ENCODE results near the gene TENT4B. TPM values are rescaled to one million over a fixed set of nuclear protein-coding genes. Genes with fewer than 3 reads are reported as not detected.

TENT4B gene
- total RNA-seq, 2 donors from 2014 or later = 12.8 to 14.1 TPM

- Histone ChIP-seq H3K27me3 (ENCODE audit: control insufficient read depth, insufficient read depth, low read length, poor library complexity, severe bottlenecking) (no peaks in the 10 kb centered on the region), H3K9me3 (ENCODE audit: control insufficient read depth, low read length) (no peaks in the 10 kb centered on the region), H3K36me3 (ENCODE audit: control insufficient read depth, insufficient read depth, low read length) (no peaks in the 10 kb centered on the region), H3K4me1 (ENCODE audit: control insufficient read depth, insufficient read depth, low read length) (peaks cover 5% of the 10 kb centered on the region), H3K27ac (ENCODE audit: low read depth, low read length) (no peak overlapping the region), H3K4me3 (ENCODE audit: low read length) (no peak overlapping the region), H3K9ac (ENCODE audit: extremely low read depth, low read length, poor library complexity, severe bottlenecking) (no peak overlapping the region)
- H3K4me1 Mint-ChIP-seq = peaks cover 8% of the 10 kb centered on the region
- DNase-seq = no peak
- H3K36me3 Mint-ChIP-seq (ENCODE audit: low read depth) = no peaks in the 10 kb centered on the region
- no peak overlapping the region for H3K27ac Mint-ChIP-seq
- H3K4me3 Mint-ChIP-seq = no peak overlapping the region
- TF ChIP-seq CTCF (conservative IDR thresholded peaks at IDR 0.05) = no peak
- 80 to 87% methylated on average over 5 to 12 of the region's 12 CpGs for WGBS, 2 experiments (ENCODE audit: insufficient coverage in 1 of 2, insufficient read length in 1 of 2)
- peaks cover 7% of the 10 kb centered on the region for H3K9me3 Mint-ChIP-seq
- H3K27me3 Mint-ChIP-seq (ENCODE audit: insufficient read depth) = no peaks in the 10 kb centered on the region
Measured at GRCh38 chr16:50275428-50276325, 122.6 kb downstream of the TENT4B start.

- Mint-ChIP-seq H3K27me3 (ENCODE audit: insufficient read depth) (no peaks in the 10 kb centered on the region), H3K4me1 (peaks cover 8% of the 10 kb centered on the region), H3K27ac (no peak overlapping the region), H3K9me3 (peaks cover 7% of the 10 kb centered on the region), H3K4me3 (no peak overlapping the region), H3K36me3 (ENCODE audit: low read depth) (no peaks in the 10 kb centered on the region)
- no peak overlapping the region for H3K27ac ChIP-seq (ENCODE audit: low read depth, low read length)
- WGBS, 2 experiments (ENCODE audit: insufficient coverage in 1 of 2, insufficient read length in 1 of 2) = 92 to 100% methylated on average over 1 to 2 of the region's 2 CpGs
- H3K4me1 ChIP-seq (ENCODE audit: control insufficient read depth, insufficient read depth, low read length) = peaks cover 5% of the 10 kb centered on the region
- H3K4me3 ChIP-seq (ENCODE audit: low read length) = no peak overlapping the region
- H3K9ac ChIP-seq (ENCODE audit: extremely low read depth, low read length, poor library complexity, severe bottlenecking) = no peak overlapping the region
- no peaks in the 10 kb centered on the region for H3K9me3 ChIP-seq (ENCODE audit: control insufficient read depth, low read length)
- no peaks in the 10 kb centered on the region for H3K27me3 ChIP-seq (ENCODE audit: control insufficient read depth, insufficient read depth, low read length, poor library complexity, severe bottlenecking)
- H3K36me3 ChIP-seq (ENCODE audit: control insufficient read depth, insufficient read depth, low read length) = no peaks in the 10 kb centered on the region
- DNase-seq = no peak
- TF ChIP-seq CTCF (conservative IDR thresholded peaks at IDR 0.05) = no peak
Measured at GRCh38 chr16:50276326-50276640, 123.2 kb downstream of the TENT4B start.

GRCh38 chr16:50276801-50277555 is 123.9 kb downstream of the TENT4B start:
- peaks cover 7% of the 10 kb centered on the region for H3K9me3 Mint-ChIP-seq
- H3K27ac Mint-ChIP-seq = no peak overlapping the region
- Histone ChIP-seq H3K27ac (ENCODE audit: low read depth, low read length) (no peak overlapping the region), H3K9me3 (ENCODE audit: control insufficient read depth, low read length) (no peaks in the 10 kb centered on the region), H3K4me1 (ENCODE audit: control insufficient read depth, insufficient read depth, low read length) (peaks cover 5% of the 10 kb centered on the region), H3K36me3 (ENCODE audit: control insufficient read depth, insufficient read depth, low read length) (no peaks in the 10 kb centered on the region), H3K27me3 (ENCODE audit: control insufficient read depth, insufficient read depth, low read length, poor library complexity, severe bottlenecking) (no peaks in the 10 kb centered on the region), H3K9ac (ENCODE audit: extremely low read depth, low read length, poor library complexity, severe bottlenecking) (no peak overlapping the region), H3K4me3 (ENCODE audit: low read length) (no peak overlapping the region)
- H3K4me3 Mint-ChIP-seq = no peak overlapping the region
- no peak for DNase-seq
- no peak for TF ChIP-seq CTCF (conservative IDR thresholded peaks at IDR 0.05)
- H3K4me1 Mint-ChIP-seq = peaks cover 8% of the 10 kb centered on the region
- no peaks in the 10 kb centered on the region for H3K36me3 Mint-ChIP-seq (ENCODE audit: low read depth)
- 94 to 97% methylated on average over 2 to 4 of the region's 4 CpGs for WGBS, 2 experiments (ENCODE audit: insufficient coverage in 1 of 2, insufficient read length in 1 of 2)
- H3K27me3 Mint-ChIP-seq (ENCODE audit: insufficient read depth) = no peaks in the 10 kb centered on the region
